Gastroesophageal sphincter (tissue), 3 donors: Measurements from ENCODE around the gene TRIP11.

Source experiments
- POLR2A ChIP-seq, 2 donors: fragments of 450-650 bp; IDR thresholded peaks; one replicate each; pipeline ENCODE4 v1.6.1; 2017; ENCODE audit warnings: antibody characterized with exemption in 2 of 2, mild to moderate bottlenecking in 2 of 2, moderate library complexity in 1 of 2
- TF ChIP-seq, protein P1 (sequence below), 4 experiments: fragments of 200-600 bp in 2 of 4; fragments of 450-650 bp in 2 of 4; sonication (generic) in 1 of 4; IDR thresholded peaks; one replicate each; pipeline ENCODE4 v1.5.1; 2017 to 2019; ENCODE audit warnings: antibody characterized with exemption in 4 of 4, mild to moderate bottlenecking in 2 of 4, moderate library complexity in 2 of 4

DNA sequence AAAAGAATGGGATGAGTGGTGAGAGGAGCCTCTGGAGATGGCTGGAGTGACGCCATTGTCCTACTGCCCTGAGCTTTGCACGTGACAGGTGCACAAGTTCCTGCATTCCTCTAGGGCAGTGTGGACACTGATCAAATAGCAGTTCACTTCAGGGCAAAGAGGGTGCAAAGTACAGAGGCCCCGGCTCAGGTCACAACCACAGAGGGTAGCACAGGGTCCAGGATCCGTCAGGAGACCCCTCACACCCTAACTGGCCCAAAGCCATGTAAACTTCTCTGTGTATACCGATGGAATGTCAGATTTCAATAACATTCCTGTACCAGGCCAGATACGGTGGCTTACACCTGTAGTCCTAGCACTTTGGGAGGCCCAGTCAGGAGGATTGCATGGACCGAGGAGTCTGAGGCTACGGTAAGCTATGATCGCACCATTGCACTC lies 82.0 kb downstream of the TRIP11 start:
- TF ChIP-seq, protein P1, sequence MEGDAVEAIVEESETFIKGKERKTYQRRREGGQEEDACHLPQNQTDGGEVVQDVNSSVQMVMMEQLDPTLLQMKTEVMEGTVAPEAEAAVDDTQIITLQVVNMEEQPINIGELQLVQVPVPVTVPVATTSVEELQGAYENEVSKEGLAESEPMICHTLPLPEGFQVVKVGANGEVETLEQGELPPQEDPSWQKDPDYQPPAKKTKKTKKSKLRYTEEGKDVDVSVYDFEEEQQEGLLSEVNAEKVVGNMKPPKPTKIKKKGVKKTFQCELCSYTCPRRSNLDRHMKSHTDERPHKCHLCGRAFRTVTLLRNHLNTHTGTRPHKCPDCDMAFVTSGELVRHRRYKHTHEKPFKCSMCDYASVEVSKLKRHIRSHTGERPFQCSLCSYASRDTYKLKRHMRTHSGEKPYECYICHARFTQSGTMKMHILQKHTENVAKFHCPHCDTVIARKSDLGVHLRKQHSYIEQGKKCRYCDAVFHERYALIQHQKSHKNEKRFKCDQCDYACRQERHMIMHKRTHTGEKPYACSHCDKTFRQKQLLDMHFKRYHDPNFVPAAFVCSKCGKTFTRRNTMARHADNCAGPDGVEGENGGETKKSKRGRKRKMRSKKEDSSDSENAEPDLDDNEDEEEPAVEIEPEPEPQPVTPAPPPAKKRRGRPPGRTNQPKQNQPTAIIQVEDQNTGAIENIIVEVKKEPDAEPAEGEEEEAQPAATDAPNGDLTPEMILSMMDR (IDR thresholded peaks at IDR 0.05): no peak
- no peak for TF ChIP-seq POLR2A (IDR thresholded peaks at IDR 0.05)
